Naive thymus-derived CD4-positive, alpha-beta T cell (primary cell): Measurements from ENCODE around the gene ABLIM3. TPM values are rescaled to one million over a fixed set of nuclear protein-coding genes. Genes with fewer than 3 reads are reported as not detected.
A peak's percentile ranks its signal among the peaks of the same experiment; 100 is the strongest.

Source experiments
- ATAC-seq: fragments of 150-1000 bp; cut with Tn5 transposase; 2 replicates; pipeline ENCODE4 v1.10.0; 2021; ENCODE audit warnings: mild to moderate bottlenecking, moderate library complexity
- CTCF ChIA-PET: fragments of 350-600 bp; sonication (Branson Sonifier 250); formaldehyde crosslinking; loops from one replicate; lab custom pipeline; 2021; ENCODE audit warnings: antibody characterized with exemption; lab: Charles Lee
- POLR2A ChIA-PET: fragments of 350-600 bp; sonication (Branson Sonifier 250); formaldehyde crosslinking; loops from one replicate; lab custom pipeline; 2021; ENCODE audit warnings: antibody characterized with exemption, inconsistent platforms; lab: Charles Lee
- DNase-seq, 9 donors: peaks; one replicate each; pipeline versions ENCODE4 v3.0.0 to v3.0.0-alpha.2; 2020 to 2022; ENCODE audit warnings: mixed read lengths in 1 of 9
- H3K27ac ChIP-seq: one replicate; pipeline ENCODE4 v1.7.0; 2013; ENCODE audit warnings: mild to moderate bottlenecking, low read depth, low read length, moderate library complexity
- H3K27me3 ChIP-seq, 2 donors: one replicate each; pipeline ENCODE4 v1.7.0; 2013; ENCODE audit warnings: low read length in 2 of 2, mild to moderate bottlenecking in 2 of 2, moderate library complexity in 2 of 2; ENCODE audit not compliant: control insufficient read depth in 2 of 2, insufficient read depth in 2 of 2
- H3K36me3 ChIP-seq, 3 experiments: 1 replicate in 2 of 3; 2 replicates in 1 of 3; pipeline ENCODE4 v1.7.0; 2013; ENCODE audit warnings: low read length in 3 of 3, mild to moderate bottlenecking in 3 of 3, moderate library complexity in 1 of 3; ENCODE audit not compliant: insufficient read depth in 3 of 3, control insufficient read depth in 2 of 3
- H3K4me1 ChIP-seq, 2 donors: one replicate each; pipeline ENCODE4 v1.7.0; 2013; ENCODE audit warnings: low read length in 2 of 2, mild to moderate bottlenecking in 2 of 2, moderate library complexity in 1 of 2; ENCODE audit not compliant: control insufficient read depth in 2 of 2, insufficient read depth in 2 of 2
- H3K4me3 ChIP-seq: 2 replicates; pipeline ENCODE4 v1.7.0; 2013; ENCODE audit warnings: mild to moderate bottlenecking, low read length
- H3K9me3 ChIP-seq, 3 experiments: 1 replicate in 2 of 3; 2 replicates in 1 of 3; pipeline ENCODE4 v1.7.0; 2013; ENCODE audit warnings: low read length in 3 of 3; ENCODE audit not compliant: control insufficient read depth in 2 of 3
- H3K27ac Mint-ChIP-seq, 9 donors: one replicate each; pipeline ENCODE4 v1.8.0; 2020 to 2022; ENCODE audit warnings: mixed read lengths in 9 of 9, mild to moderate bottlenecking in 8 of 9, moderate library complexity in 5 of 9, inconsistent platforms in 2 of 9
- H3K27me3 Mint-ChIP-seq, 5 donors: one replicate each; pipeline ENCODE4 v1.8.0; 2021 to 2022; ENCODE audit warnings: mixed read lengths in 5 of 5, mild to moderate bottlenecking in 1 of 5
- H3K36me3 Mint-ChIP-seq, 5 donors: one replicate each; pipeline ENCODE4 v1.8.0; 2020 to 2022; ENCODE audit warnings: mixed read lengths in 5 of 5, mild to moderate bottlenecking in 3 of 5, inconsistent platforms in 1 of 5
- H3K4me1 Mint-ChIP-seq, 7 donors: one replicate each; pipeline ENCODE4 v1.8.0; 2020 to 2022; ENCODE audit warnings: mixed read lengths in 7 of 7, mild to moderate bottlenecking in 3 of 7, inconsistent platforms in 1 of 7
- H3K4me3 Mint-ChIP-seq, 10 donors: one replicate each; pipeline ENCODE4 v1.8.0; 2020 to 2022; ENCODE audit warnings: mild to moderate bottlenecking in 10 of 10, mixed read lengths in 10 of 10, moderate library complexity in 6 of 10, inconsistent platforms in 2 of 10
- H3K9me3 Mint-ChIP-seq, 11 donors: one replicate each; pipeline ENCODE4 v1.8.0; 2020 to 2022; ENCODE audit warnings: mixed read lengths in 11 of 11, mild to moderate bottlenecking in 4 of 11, inconsistent platforms in 1 of 11, moderate library complexity in 1 of 11
- intact Hi-C, 2 donors: fragments of 100-400 bp; cut with micrococcal nuclease; formaldehyde crosslinking; loops; one replicate each; pipeline ENCODE4 v1.15.1; 2023
- polyA plus RNA-seq, 2 donors: library from polyadenylated mRNA; unstranded; fragments of 300-500 nt; fragmentation: Illumina TruSeq; gene quantifications; one replicate each; pipeline ENCODE4 v1.2.3, GENCODE V29; 2021
- total RNA-seq, 6 experiments: library from RNA in 5 of 6; stranded (reverse) in 5 of 6; gene quantifications; 1 replicate in 5 of 6; 2 replicates in 1 of 6; pipeline ENCODE4 v1.2.3 and lab custom pipeline; 2021 to 2026

Gene ABLIM3
- total and polyA plus RNA-seq, 7 experiments from 2014 or later, result 0.08 to 1.3 TPM; not detected in 5

DNA sequence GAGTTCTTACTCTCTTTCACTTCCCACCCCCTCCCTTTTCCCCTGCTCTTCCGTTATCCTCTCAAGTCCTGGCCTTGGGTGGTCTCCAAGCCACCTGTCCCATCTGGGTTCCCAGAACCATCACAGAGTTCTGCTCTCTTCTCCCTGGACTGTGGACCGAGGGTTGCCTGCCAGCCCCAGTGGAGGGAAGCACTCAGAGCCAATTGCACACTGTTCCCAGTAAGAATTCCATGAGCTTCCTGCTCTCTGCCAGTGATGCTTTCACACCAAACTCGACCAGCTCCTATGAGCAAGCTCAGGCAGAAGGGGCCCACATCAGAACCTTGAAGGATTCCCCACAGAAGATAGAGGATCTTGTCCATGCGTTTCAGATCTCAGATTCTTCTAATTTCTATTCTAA, 110.3 kb downstream of the ABLIM3 start:
- Histone ChIP-seq H3K36me3 (no peaks in the 10 kb centered on the region), H3K27ac (no peak overlapping the region), H3K9me3 (no peaks in the 10 kb centered on the region), H3K27me3 (no peaks in the 10 kb centered on the region), H3K4me3 (no peak overlapping the region), H3K4me1 (no peaks in the 10 kb centered on the region)
- POLR2A ChIA-PET, result no interaction called here
- CTCF ChIA-PET, result no interaction called here
- no peak overlapping the region for H3K4me3 Mint-ChIP-seq
- H3K27me3 Mint-ChIP-seq, result peaks cover 0 to 26% (median 0%) of the 10 kb centered on the region in 5 donors
- H3K36me3 Mint-ChIP-seq, result peaks cover 0 to 4% (median 0%) of the 10 kb centered on the region in 5 donors
- ATAC-seq (no peak), DNase-seq (no peak)
- H3K4me1 Mint-ChIP-seq, result peaks cover 0 to 14% (median 0%) of the 10 kb centered on the region in 7 donors
- intact Hi-C loops, result no loop called here
- peaks cover 0 to 8% (median 0%) of the 10 kb centered on the region in 11 donors for H3K9me3 Mint-ChIP-seq
- no peak overlapping the region for H3K27ac Mint-ChIP-seq

DNA sequence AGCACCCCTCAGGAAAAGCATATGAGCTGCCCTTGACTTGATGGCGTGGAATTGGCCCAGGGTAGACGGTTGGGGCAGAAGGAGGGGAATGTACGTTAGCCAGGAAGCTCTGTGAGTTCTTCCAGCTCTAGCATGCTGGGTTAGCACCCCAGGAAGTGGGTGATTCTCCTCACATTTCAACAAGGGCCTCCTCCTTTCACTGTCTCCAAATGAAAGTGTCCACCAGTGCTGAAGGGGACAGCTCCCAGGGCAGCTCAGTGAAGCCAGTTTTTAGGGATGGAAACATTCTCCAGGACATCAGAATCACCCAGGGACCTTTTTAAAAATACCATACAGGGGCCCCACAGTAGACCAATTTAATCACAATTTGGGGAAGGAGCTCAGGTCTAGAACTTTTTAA, 113.2 kb downstream of the ABLIM3 start:
- ChIA-PET POLR2A (interaction anchor here (0.7 to 0.9 kb wide), 3 partner anchors 14 to 295 kb away, joined by 3 to 5 read pairs (median 4); no protein-coding TSS in a partner anchor), CTCF (interaction anchor here (0.7 to 1.8 kb wide), 8 partner anchors 9 to 196 kb away, joined by 3 to 6 read pairs (median 4); no protein-coding TSS in a partner anchor)
- no peaks in the 10 kb centered on the region for H3K36me3 ChIP-seq
- no peak overlapping the region for H3K4me3 ChIP-seq
- Mint-ChIP-seq H3K36me3 (no peaks in the 10 kb centered on the region), H3K4me3 (no peak overlapping the region), H3K27ac (peak overlapping the region in 1 of 9 donors; percentile 56), H3K4me1 (peaks cover 0 to 14% (median 0%) of the 10 kb centered on the region in 7 donors), H3K9me3 (peaks cover 0 to 8% (median 0%) of the 10 kb centered on the region in 11 donors), H3K27me3 (peaks cover 0 to 19% (median 0%) of the 10 kb centered on the region in 5 donors)
- intact Hi-C loops, result no loop called here
- DNase-seq (peak in 1 of 9 donors; percentile 22), ATAC-seq (no peak)
- H3K9me3 ChIP-seq, result no peaks in the 10 kb centered on the region
- H3K27ac ChIP-seq, result no peak overlapping the region
- H3K4me1 ChIP-seq, result no peaks in the 10 kb centered on the region
- no peaks in the 10 kb centered on the region for H3K27me3 ChIP-seq

DNA sequence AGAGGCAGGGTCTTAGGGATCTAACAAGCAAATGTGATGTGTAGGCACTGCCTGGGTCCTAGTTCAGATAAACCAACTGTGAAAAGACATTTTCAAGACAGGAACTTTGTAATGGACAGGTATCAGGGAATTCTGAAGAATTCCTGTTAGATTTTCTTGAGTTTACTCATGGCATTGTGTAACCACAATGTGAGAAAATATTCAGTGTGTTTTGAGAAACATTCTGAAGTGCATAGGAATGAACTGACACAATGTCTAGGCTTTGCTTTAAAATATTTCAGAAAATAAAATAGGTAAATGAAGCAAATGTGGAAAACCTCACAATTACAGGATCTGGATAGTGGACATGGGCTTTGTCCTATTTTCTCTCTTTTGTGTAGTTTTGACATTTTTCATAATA, 115.2 kb downstream of the ABLIM3 start:
- POLR2A ChIA-PET, result interaction anchor here (0.8 kb wide), 2 partner anchors 15 to 343 kb away, joined by 3 read pairs; no protein-coding TSS in a partner anchor
- H3K27ac Mint-ChIP-seq, result no peak overlapping the region
- peaks cover 0 to 22% (median 3%) of the 10 kb centered on the region in 5 donors for H3K27me3 Mint-ChIP-seq
- Histone ChIP-seq H3K27ac (no peak overlapping the region), H3K36me3 (no peaks in the 10 kb centered on the region), H3K27me3 (no peaks in the 10 kb centered on the region), H3K4me3 (no peak overlapping the region), H3K4me1 (no peaks in the 10 kb centered on the region), H3K9me3 (no peaks in the 10 kb centered on the region)
- no peaks in the 10 kb centered on the region for H3K36me3 Mint-ChIP-seq
- intact Hi-C loops, result no loop called here
- CTCF ChIA-PET, result interaction anchor here (1.6 kb wide), 1 partner anchor 12 kb away, joined by 6 read pairs; no protein-coding TSS in a partner anchor
- no peak overlapping the region for H3K4me3 Mint-ChIP-seq
- H3K4me1 Mint-ChIP-seq, result peaks cover 0 to 14% (median 0%) of the 10 kb centered on the region in 7 donors
- H3K9me3 Mint-ChIP-seq, result peaks cover 0 to 8% (median 0%) of the 10 kb centered on the region in 11 donors
- no peak for ATAC-seq
- no peak for DNase-seq

DNA sequence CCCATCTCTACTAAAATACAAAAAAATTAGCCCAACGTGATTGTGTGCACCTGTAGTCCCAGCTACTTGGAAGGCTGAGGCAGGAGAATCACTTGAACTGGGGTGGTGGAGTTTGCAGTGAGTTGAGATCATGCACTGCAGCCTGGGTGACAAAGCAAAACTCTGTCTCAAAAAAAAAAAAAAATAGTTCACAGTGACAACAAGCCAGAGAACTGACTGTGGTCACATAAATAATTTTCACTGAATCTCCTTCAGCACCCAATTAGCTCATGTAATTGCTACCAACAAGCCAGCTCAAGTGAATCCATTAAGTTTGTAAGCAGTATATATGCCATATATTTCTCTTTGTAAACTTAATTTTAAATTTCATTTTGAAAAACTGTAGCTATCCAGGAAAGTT, 115.8 kb downstream of the ABLIM3 start:
- H3K27me3 ChIP-seq, result no peaks in the 10 kb centered on the region
- ATAC-seq (no peak), DNase-seq (no peak)
- intact Hi-C loops, result no loop called here
- no peaks in the 10 kb centered on the region for H3K36me3 Mint-ChIP-seq
- no peaks in the 10 kb centered on the region for H3K4me1 ChIP-seq
- no peaks in the 10 kb centered on the region for H3K9me3 ChIP-seq
- no peaks in the 10 kb centered on the region for H3K36me3 ChIP-seq
- H3K27ac ChIP-seq, result no peak overlapping the region
- ChIA-PET POLR2A (interaction anchor here (0.7 to 1.1 kb wide), 4 partner anchors 16 to 344 kb away, joined by 3 read pairs; no protein-coding TSS in a partner anchor), CTCF (interaction anchor here (0.6 to 1.6 kb wide), 4 partner anchors 11 to 115 kb away, joined by 3 to 6 read pairs (median 4); no protein-coding TSS in a partner anchor)
- no peak overlapping the region for H3K27ac Mint-ChIP-seq
- peaks cover 0 to 8% (median 0%) of the 10 kb centered on the region in 11 donors for H3K9me3 Mint-ChIP-seq
- peaks cover 0 to 25% (median 8%) of the 10 kb centered on the region in 5 donors for H3K27me3 Mint-ChIP-seq
- H3K4me3 ChIP-seq, result no peak overlapping the region
- no peak overlapping the region for H3K4me3 Mint-ChIP-seq
- H3K4me1 Mint-ChIP-seq, result peaks cover 0 to 14% (median 0%) of the 10 kb centered on the region in 7 donors

DNA sequence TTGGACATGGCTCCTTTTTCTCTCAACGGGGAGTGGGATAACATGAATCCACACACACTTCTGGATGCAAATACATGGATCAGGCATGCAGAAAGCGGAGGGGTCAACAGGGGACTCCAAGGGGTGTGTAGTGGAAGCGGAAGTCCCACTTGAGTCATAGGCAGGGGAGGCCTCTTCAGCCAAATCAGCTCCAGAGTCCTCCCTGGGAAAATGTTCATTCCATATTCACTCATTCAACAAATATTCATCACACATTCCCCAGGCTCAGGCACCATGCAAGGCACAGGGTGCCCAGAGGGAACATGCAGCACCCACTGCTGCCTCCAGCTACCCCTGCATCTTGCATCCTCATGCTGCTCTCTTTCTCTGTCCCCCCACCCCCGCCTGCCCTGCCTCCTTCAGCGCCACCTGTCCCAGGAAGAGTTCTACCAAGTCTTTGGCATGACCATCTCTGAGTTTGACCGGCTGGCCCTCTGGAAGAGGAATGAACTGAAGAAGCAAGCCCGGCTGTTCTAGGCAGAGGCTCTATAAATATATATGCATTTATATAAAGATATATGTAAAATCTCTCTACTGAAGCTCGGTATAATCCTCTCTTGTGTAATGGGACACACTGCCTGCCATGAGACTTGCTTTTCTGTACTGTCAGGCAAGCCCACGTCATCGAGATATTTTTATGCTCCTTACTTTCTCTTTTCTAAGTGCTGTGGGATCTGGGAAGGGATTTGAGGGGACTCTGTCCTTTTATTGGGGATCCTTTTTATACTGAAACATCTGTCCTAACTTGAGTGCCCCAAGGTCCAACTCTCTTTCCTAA, 116.8 kb downstream of the ABLIM3 start:
- DNase-seq, result no peak
- no peak overlapping the region for H3K4me3 ChIP-seq
- no peak overlapping the region for H3K27ac ChIP-seq
- ATAC-seq, result no peak
- H3K36me3 ChIP-seq, result no peaks in the 10 kb centered on the region
- Mint-ChIP-seq H3K27me3 (peaks cover 0 to 27% (median 8%) of the 10 kb centered on the region in 5 donors), H3K4me1 (peaks cover 0 to 14% (median 0%) of the 10 kb centered on the region in 7 donors), H3K36me3 (no peaks in the 10 kb centered on the region), H3K9me3 (peaks cover 0 to 6% (median 0%) of the 10 kb centered on the region in 11 donors), H3K4me3 (no peak overlapping the region), H3K27ac (no peak overlapping the region)
- no peaks in the 10 kb centered on the region for H3K4me1 ChIP-seq
- POLR2A ChIA-PET, result interaction anchor here (0.7 to 1.1 kb wide), 2 partner anchors 18 to 29 kb away, joined by 3 read pairs; no protein-coding TSS in a partner anchor
- intact Hi-C loops, result no loop called here
- CTCF ChIA-PET, result interaction anchor here (0.6 to 2.1 kb wide), 5 partner anchors 11 to 116 kb away, joined by 3 to 6 read pairs (median 4); partner anchors contain the start of gene ABLIM3
- H3K27me3 ChIP-seq, result no peaks in the 10 kb centered on the region
- H3K9me3 ChIP-seq, result no peaks in the 10 kb centered on the region

DNA sequence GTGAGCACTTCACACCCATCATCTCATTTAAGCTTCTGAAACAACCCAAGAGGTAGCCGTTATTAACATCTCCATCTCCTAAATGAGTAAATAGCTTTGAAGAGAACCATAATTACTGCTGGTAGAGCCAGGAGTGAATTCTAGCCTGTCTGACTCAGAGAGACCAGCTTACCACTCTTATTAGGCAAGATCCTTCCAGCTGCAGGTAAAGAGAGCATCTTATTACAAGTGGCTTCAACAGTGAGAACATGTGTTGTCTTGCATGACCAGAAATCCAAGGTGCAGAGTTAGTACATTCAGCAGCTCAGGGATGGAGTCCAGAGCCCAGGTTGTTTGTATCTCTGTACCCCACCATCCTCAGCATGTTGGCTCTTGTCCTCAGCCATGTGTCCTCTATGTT, 119.5 kb downstream of the ABLIM3 start:
- CTCF ChIA-PET, result interaction anchor here (7.4 kb wide), 1 partner anchor 121 kb away, joined by 142 read pairs; the partner anchor contains the start of gene ABLIM3
- no peak overlapping the region for H3K27ac Mint-ChIP-seq
- H3K36me3 ChIP-seq, result no peaks in the 10 kb centered on the region
- H3K4me3 Mint-ChIP-seq, result no peak overlapping the region
- no peak for ATAC-seq
- intact Hi-C loops, result loop anchor here in 1 of 2 donors (5.0 kb wide), 1 partner anchor 63 kb away; no protein-coding TSS in a partner anchor
- no peaks in the 10 kb centered on the region for H3K27me3 ChIP-seq
- H3K27ac ChIP-seq, result no peak overlapping the region
- no peak for DNase-seq
- peaks cover 0 to 1% (median 0%) of the 10 kb centered on the region in 11 donors for H3K9me3 Mint-ChIP-seq
- peaks cover 0 to 12% (median 7%) of the 10 kb centered on the region in 7 donors for H3K4me1 Mint-ChIP-seq
- no peaks in the 10 kb centered on the region for H3K36me3 Mint-ChIP-seq
- POLR2A ChIA-PET, result interaction anchor here (1.0 kb wide), 1 partner anchor 20 kb away, joined by 3 read pairs; no protein-coding TSS in a partner anchor
- H3K27me3 Mint-ChIP-seq, result peaks cover 0 to 30% (median 8%) of the 10 kb centered on the region in 5 donors
- H3K4me1 ChIP-seq, result peaks cover 0 to 6% of the 10 kb centered on the region in 2 donors
- no peak overlapping the region for H3K4me3 ChIP-seq
- no peaks in the 10 kb centered on the region for H3K9me3 ChIP-seq
